Hematopoietic multipotent progenitor cell treated with erythropoietin and hydrocortisone succinate and interleukin-3 and kit ligand, for 15 days (in vitro differentiated cells): ENCODE results near the gene SGCA.

Source experiments
- DNase-seq: peaks from one replicate; pipeline ENCODE4 v3.0.0-alpha.2; 2015; ENCODE audit warnings: low spot score

Gene SGCA

GRCh38 chr17:50134206-50135110 lies 31.3 kb upstream of the SGCA start:
- no peak for DNase-seq

GRCh38 chr17:50135316-50136095 lies 30.3 kb upstream of the SGCA start:
- DNase-seq: no peak

GRCh38 chr17:50136096-50136687 lies 29.6 kb upstream of the SGCA start:
- DNase-seq: no peak

GRCh38 chr17:50137042-50137441 lies 28.8 kb upstream of the SGCA start:
- no peak for DNase-seq

GRCh38 chr17:50139185-50139783 lies 26.5 kb upstream of the SGCA start:
- DNase-seq: no peak

- peak; percentile 85 for DNase-seq
Observed at GRCh38 chr17:50139950-50140885, 25.6 kb upstream of the SGCA start.

- DNase-seq: no peak
Observed at GRCh38 chr17:50141026-50141744, 24.6 kb upstream of the SGCA start.

- no peak for DNase-seq
Observed at GRCh38 chr17:50141745-50142110, 24.1 kb upstream of the SGCA start.

GRCh38 chr17:50143461-50144176 lies 22.2 kb upstream of the SGCA start:
- no peak for DNase-seq

GRCh38 chr17:50144355-50144754 lies 21.4 kb upstream of the SGCA start:
- no peak for DNase-seq

- DNase-seq: no peak
Observed at GRCh38 chr17:50144845-50145531, 20.8 kb upstream of the SGCA start.

- DNase-seq: no peak
Observed at GRCh38 chr17:50145532-50146229, 20.1 kb upstream of the SGCA start.

GRCh38 chr17:50146230-50146926 lies 19.4 kb upstream of the SGCA start:
- DNase-seq: peak; percentile 53

GRCh38 chr17:50146927-50147665 lies 18.7 kb upstream of the SGCA start:
- DNase-seq: peak; percentile 17

- no peak for DNase-seq
Observed at GRCh38 chr17:50147841-50148225, 18.0 kb upstream of the SGCA start.

- DNase-seq: peak; percentile 21
Observed at GRCh38 chr17:50148226-50149090, 17.3 kb upstream of the SGCA start.

GRCh38 chr17:50149091-50149416 lies 16.8 kb upstream of the SGCA start:
- DNase-seq: peak; percentile 13
